ENCODE results near the gene GIPR. TPM values are rescaled to one million over a fixed set of nuclear protein-coding genes. Genes with fewer than 3 reads are reported as not detected.

Gene GIPR
- total and polyA plus RNA-seq, 2 of the 13 experiments (the other 11 are each of a cell fraction or from before 2014, with no cell fraction given), result 0.15 to 1.2 TPM

- TF ChIP-seq FOXC1 (CRISPR knock-in tag; IDR thresholded peaks at IDR 0.05; ENCODE audit: borderline replicate concordance), result 0 out of 2 replicates have a peak, but pooled peaks have one; percentile 40
- no peak for TF ChIP-seq LCORL (IDR thresholded peaks at IDR 0.05)
- TF ChIP-seq LCORL (CRISPR knock-in tag; IDR thresholded peaks at IDR 0.05), result 0 out of 2 replicates have a peak, but pooled peaks have one; percentile 45
- TF ChIP-seq ZMYM3 (CRISPR knock-in tag; IDR thresholded peaks at IDR 0.05), result no peak
- no peak for TF ChIP-seq ZMYM2 (CRISPR knock-in tag; IDR thresholded peaks at IDR 0.05)
- TF ChIP-seq MAX (IDR thresholded peaks at IDR 0.05), result peak; percentile 53; the same call in 1 of the 2 replicates
- TF ChIP-seq ZNF7 (CRISPR knock-in tag; IDR thresholded peaks at IDR 0.05), result no peak
- no peak for TF ChIP-seq GLI4 (CRISPR knock-in tag; IDR thresholded peaks at IDR 0.05; ENCODE audit: borderline replicate concordance)
- peak; percentile 42; the same call in 1 of the 2 replicates for TF ChIP-seq GABPB1 (CRISPR knock-in tag; IDR thresholded peaks at IDR 0.05)
- no peak for TF ChIP-seq ZNF629 (CRISPR knock-in tag; conservative IDR thresholded peaks at IDR 0.05)
- TF ChIP-seq ZNF256 (CRISPR knock-in tag; conservative IDR thresholded peaks at IDR 0.05), result no peak
- peak; percentile 67 for TF ChIP-seq KDM2A (CRISPR knock-in tag; IDR thresholded peaks at IDR 0.05; ENCODE audit: borderline replicate concordance, low read depth)
- peak; percentile 38; the same call in 1 of the 2 replicates for TF ChIP-seq ELF1 (CRISPR knock-in tag; IDR thresholded peaks at IDR 0.05)
- TF ChIP-seq, protein P1, sequence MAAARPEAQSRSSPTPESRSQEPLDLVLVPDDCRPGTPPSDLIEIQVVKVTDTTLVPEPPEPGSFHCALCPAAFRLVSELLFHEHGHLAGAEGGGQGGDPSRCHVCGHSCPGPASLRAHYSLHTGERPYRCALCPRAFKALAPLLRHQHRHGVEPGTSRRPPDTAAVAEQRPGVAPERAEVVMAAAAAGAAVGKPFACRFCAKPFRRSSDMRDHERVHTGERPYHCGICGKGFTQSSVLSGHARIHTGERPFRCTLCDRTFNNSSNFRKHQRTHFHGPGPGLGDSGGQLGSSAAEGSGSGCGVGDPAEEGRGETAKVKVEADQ (CRISPR knock-in tag; IDR thresholded peaks at IDR 0.05; ENCODE audit: borderline replicate concordance), result no peak
- TF ChIP-seq, protein P2, sequence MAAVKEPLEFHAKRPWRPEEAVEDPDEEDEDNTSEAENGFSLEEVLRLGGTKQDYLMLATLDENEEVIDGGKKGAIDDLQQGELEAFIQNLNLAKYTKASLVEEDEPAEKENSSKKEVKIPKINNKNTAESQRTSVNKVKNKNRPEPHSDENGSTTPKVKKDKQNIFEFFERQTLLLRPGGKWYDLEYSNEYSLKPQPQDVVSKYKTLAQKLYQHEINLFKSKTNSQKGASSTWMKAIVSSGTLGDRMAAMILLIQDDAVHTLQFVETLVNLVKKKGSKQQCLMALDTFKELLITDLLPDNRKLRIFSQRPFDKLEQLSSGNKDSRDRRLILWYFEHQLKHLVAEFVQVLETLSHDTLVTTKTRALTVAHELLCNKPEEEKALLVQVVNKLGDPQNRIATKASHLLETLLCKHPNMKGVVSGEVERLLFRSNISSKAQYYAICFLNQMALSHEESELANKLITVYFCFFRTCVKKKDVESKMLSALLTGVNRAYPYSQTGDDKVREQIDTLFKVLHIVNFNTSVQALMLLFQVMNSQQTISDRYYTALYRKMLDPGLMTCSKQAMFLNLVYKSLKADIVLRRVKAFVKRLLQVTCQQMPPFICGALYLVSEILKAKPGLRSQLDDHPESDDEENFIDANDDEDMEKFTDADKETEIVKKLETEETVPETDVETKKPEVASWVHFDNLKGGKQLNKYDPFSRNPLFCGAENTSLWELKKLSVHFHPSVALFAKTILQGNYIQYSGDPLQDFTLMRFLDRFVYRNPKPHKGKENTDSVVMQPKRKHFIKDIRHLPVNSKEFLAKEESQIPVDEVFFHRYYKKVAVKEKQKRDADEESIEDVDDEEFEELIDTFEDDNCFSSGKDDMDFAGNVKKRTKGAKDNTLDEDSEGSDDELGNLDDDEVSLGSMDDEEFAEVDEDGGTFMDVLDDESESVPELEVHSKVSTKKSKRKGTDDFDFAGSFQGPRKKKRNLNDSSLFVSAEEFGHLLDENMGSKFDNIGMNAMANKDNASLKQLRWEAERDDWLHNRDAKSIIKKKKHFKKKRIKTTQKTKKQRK (IDR thresholded peaks at IDR 0.05; ENCODE audit: low read length), result no peak
- TF ChIP-seq ZNF224 (CRISPR knock-in tag; IDR thresholded peaks at IDR 0.05), result no peak
- 0 out of 2 replicates have a peak, but pooled peaks have one; percentile 22 for TF ChIP-seq ZFP91 (CRISPR knock-in tag; IDR thresholded peaks at IDR 0.05; ENCODE audit: borderline replicate concordance)
- TF ChIP-seq ZNF768 (CRISPR knock-in tag; IDR thresholded peaks at IDR 0.05), result peak; percentile 20; the same call in 1 of the 2 replicates
- no peak for TF ChIP-seq SOX13 (IDR thresholded peaks at IDR 0.05)
- TF ChIP-seq SOX13 (CRISPR knock-in tag; conservative IDR thresholded peaks at IDR 0.05 in 1 of 2, IDR thresholded peaks at IDR 0.05 in 1 of 2), result no peak
- TF ChIP-seq GZF1 (CRISPR knock-in tag; IDR thresholded peaks at IDR 0.05), result no peak
These were observed 8.8 kb downstream of the GIPR start (continued) for GRCh38 chr19:45676851-45677263.
